Astrocyte (in vitro differentiated cells and primary cell): ENCODE results near the gene LYSET. TPM values are rescaled to one million over a fixed set of nuclear protein-coding genes. Genes with fewer than 3 reads are reported as not detected.
"Not testable (repeated sequence)": the region's sequence is repeated elsewhere in the genome, so short reads cannot be mapped to it uniquely, and the experiment has no call there.

Experiments used
- DNase-seq: peaks from one replicate; pipeline ENCODE4 v3.0.0-alpha.2; 2010; ENCODE audit warnings: low read depth
- FAIRE-seq: peaks from 2 replicates; lab custom pipeline; 2011; peaks lifted over from hg19 to GRCh38; lab: Jason Lieb, UNC
- H2AFZ ChIP-seq: 2 replicates; pipeline ENCODE4 v1.6.0; 2012; ENCODE audit warnings: low read depth, low read length, inconsistent platforms
- H3K27ac ChIP-seq: 2 replicates; pipeline ENCODE4 v1.5.1; 2011; ENCODE audit warnings: low read depth, low read length, inconsistent platforms
- H3K27me3 ChIP-seq: 2 replicates; pipeline ENCODE4 v1.6.0; 2011; ENCODE audit warnings: low read length, inconsistent platforms; ENCODE audit not compliant: insufficient read depth
- H3K36me3 ChIP-seq: 2 replicates; pipeline ENCODE4 v1.5.1; 2011; ENCODE audit warnings: low read length, inconsistent platforms; ENCODE audit not compliant: insufficient read depth
- H3K4me1 ChIP-seq: 2 replicates; pipeline ENCODE4 v1.5.1; 2011; ENCODE audit warnings: low read length, inconsistent platforms; ENCODE audit not compliant: insufficient read depth
- H3K4me2 ChIP-seq: 2 replicates; pipeline ENCODE4 v1.6.0; 2012; ENCODE audit warnings: low read length, inconsistent platforms
- H3K4me3 ChIP-seq: 2 replicates; pipeline ENCODE4 v1.5.1; 2011; ENCODE audit warnings: low read depth, mild to moderate bottlenecking, low read length, inconsistent platforms; ENCODE audit not compliant: insufficient read depth
- H3K79me2 ChIP-seq: 2 replicates; pipeline ENCODE4 v1.6.0; 2012; ENCODE audit warnings: mild to moderate bottlenecking, low read length, inconsistent platforms; ENCODE audit not compliant: insufficient read depth
- H3K9ac ChIP-seq: 2 replicates; pipeline ENCODE4 v1.6.0; 2012; ENCODE audit warnings: mild to moderate bottlenecking, low read length, inconsistent platforms
- H3K9me3 ChIP-seq: 2 replicates; pipeline ENCODE4 v1.5.1; 2012; ENCODE audit warnings: low read depth, mild to moderate bottlenecking, low read length, inconsistent platforms; ENCODE audit not compliant: insufficient read depth
- H4K20me1 ChIP-seq: 2 replicates; pipeline ENCODE4 v1.6.0; 2012; ENCODE audit warnings: low read length, inconsistent platforms; ENCODE audit not compliant: insufficient read depth
- H3K27ac Mint-ChIP-seq: one replicate; pipeline ENCODE4 v1.8.0; 2021; ENCODE audit warnings: mild to moderate bottlenecking, mixed read lengths; ENCODE audit not compliant: unreplicated experiment
- H3K27me3 Mint-ChIP-seq: one replicate; pipeline ENCODE4 v1.8.0; 2021; ENCODE audit warnings: low read depth, mixed read lengths; ENCODE audit not compliant: unreplicated experiment
- H3K36me3 Mint-ChIP-seq: one replicate; pipeline ENCODE4 v1.8.0; 2021; ENCODE audit warnings: low read depth, mixed read lengths; ENCODE audit not compliant: unreplicated experiment
- H3K4me1 Mint-ChIP-seq: one replicate; pipeline ENCODE4 v1.8.0; 2021; ENCODE audit warnings: low read depth, mixed read lengths; ENCODE audit not compliant: unreplicated experiment
- H3K4me3 Mint-ChIP-seq: one replicate; pipeline ENCODE4 v1.8.0; 2021; ENCODE audit warnings: mild to moderate bottlenecking, moderate library complexity, mixed read lengths; ENCODE audit not compliant: unreplicated experiment
- H3K9me3 Mint-ChIP-seq: one replicate; pipeline ENCODE4 v1.8.0; 2021; ENCODE audit warnings: mild to moderate bottlenecking, mixed read lengths; ENCODE audit not compliant: unreplicated experiment
- CTCF ChIP-seq: IDR thresholded peaks from 2 replicates; pipeline ENCODE4 v1.5.1; 2011; ENCODE audit warnings: low read depth, mild to moderate bottlenecking, inconsistent platforms, low read length, moderate library complexity; ENCODE audit not compliant: insufficient read depth
- EZH2 ChIP-seq: IDR thresholded peaks from 2 replicates; pipeline ENCODE4 v1.6.1; 2012; ENCODE audit warnings: mild to moderate bottlenecking, low read length, inconsistent platforms; ENCODE audit not compliant: insufficient read depth
- total RNA-seq: library from RNA; stranded (reverse); gene quantifications from 2 replicates; pipeline ENCODE4 v1.2.1, GENCODE V29; 2021

The LYSET gene
- total RNA-seq, 1 donor from 2014 or later, result 9.8 TPM

GRCh38 chr14:93168610-93169009, 16.5 kb upstream of the LYSET start:
- FAIRE-seq, DNase-seq: not testable (repeated sequence)

GRCh38 chr14:93169619-93170018, 15.5 kb upstream of the LYSET start:
- not testable (repeated sequence) for DNase-seq, H3K4me1 ChIP-seq, H3K79me2 ChIP-seq, H3K4me1 Mint-ChIP-seq, H3K27ac Mint-ChIP-seq, H3K4me3 ChIP-seq, H3K36me3 ChIP-seq, H3K9me3 Mint-ChIP-seq, H3K27ac ChIP-seq, H3K4me3 Mint-ChIP-seq, H2AFZ ChIP-seq, H3K36me3 Mint-ChIP-seq, H3K27me3 Mint-ChIP-seq, H4K20me1 ChIP-seq, H3K9ac ChIP-seq, H3K27me3 ChIP-seq, H3K9me3 ChIP-seq, FAIRE-seq, H3K4me2 ChIP-seq

More at GRCh38 chr14:93168610-93169009, 16.5 kb upstream of the LYSET start:
- H3K4me1 Mint-ChIP-seq, H3K79me2 ChIP-seq, H4K20me1 ChIP-seq, H3K27me3 ChIP-seq, H3K36me3 ChIP-seq, H3K4me2 ChIP-seq, H3K27ac ChIP-seq, H2AFZ ChIP-seq, H3K9ac ChIP-seq, H3K9me3 ChIP-seq, H3K4me1 ChIP-seq, H3K9me3 Mint-ChIP-seq, H3K4me3 ChIP-seq, H3K27ac Mint-ChIP-seq, H3K4me3 Mint-ChIP-seq, H3K36me3 Mint-ChIP-seq, H3K27me3 Mint-ChIP-seq: not testable (repeated sequence)

GRCh38 chr14:93170141-93170540, 15.0 kb upstream of the LYSET start:
- H4K20me1 ChIP-seq, H3K27me3 ChIP-seq, H3K4me1 Mint-ChIP-seq, H3K4me1 ChIP-seq, H3K9me3 Mint-ChIP-seq, H3K27ac Mint-ChIP-seq, H3K4me3 ChIP-seq, H3K36me3 Mint-ChIP-seq, H3K4me3 Mint-ChIP-seq, DNase-seq, H3K27ac ChIP-seq, H3K4me2 ChIP-seq, H3K9me3 ChIP-seq, FAIRE-seq, H3K36me3 ChIP-seq, H3K27me3 Mint-ChIP-seq, H2AFZ ChIP-seq, H3K9ac ChIP-seq, H3K79me2 ChIP-seq: not testable (repeated sequence)

GRCh38 chr14:93171376-93171775, 13.7 kb upstream of the LYSET start:
- H3K27me3 ChIP-seq, result peaks cover 2% of the 10 kb centered on the region
- no peaks in the 10 kb centered on the region for H3K9me3 ChIP-seq
- H3K4me3 ChIP-seq, result no peak overlapping the region
- Mint-ChIP-seq H3K4me1 (no peaks in the 10 kb centered on the region), H3K4me3 (no peak overlapping the region), H3K27ac (no peak overlapping the region), H3K36me3 (no peaks in the 10 kb centered on the region), H3K27me3 (peaks cover 5% of the 10 kb centered on the region), H3K9me3 (no peaks in the 10 kb centered on the region)
- FAIRE-seq, result no peak
- H3K9ac ChIP-seq, result no peak overlapping the region
- no peak overlapping the region for H2AFZ ChIP-seq
- H3K36me3 ChIP-seq, result no peaks in the 10 kb centered on the region
- no peak overlapping the region for H3K27ac ChIP-seq
- DNase-seq, result no peak
- H4K20me1 ChIP-seq, result no peaks in the 10 kb centered on the region
- H3K4me1 ChIP-seq, result peaks cover 3% of the 10 kb centered on the region
- TF ChIP-seq EZH2 (no peak), CTCF (no peak)
- H3K79me2 ChIP-seq, result no peaks in the 10 kb centered on the region
- no peak overlapping the region for H3K4me2 ChIP-seq
